ENCODE results near the gene UBE4B.

Gene UBE4B

GRCh38 chr1:10045480-10046355, 13.0 kb downstream of the UBE4B start:
- H3K4me3 ChIP-seq (ENCODE audit: low read depth, low read length): no peak overlapping the region
- no peak for TF ChIP-seq CTCF (conservative IDR thresholded peaks at IDR 0.05; ENCODE audit: low read depth, low read length)
- DNase-seq (ENCODE audit: low read depth): peak; percentile 90

GRCh38 chr1:10046356-10047085, 13.8 kb downstream of the UBE4B start:
- H3K4me3 ChIP-seq (ENCODE audit: low read depth, low read length): no peak overlapping the region
- peak; percentile 28 for DNase-seq (ENCODE audit: low read depth)
- no peak for TF ChIP-seq CTCF (conservative IDR thresholded peaks at IDR 0.05; ENCODE audit: low read depth, low read length)

GRCh38 chr1:10048601-10049000, 15.8 kb downstream of the UBE4B start:
- DNase-seq (ENCODE audit: low read depth): no peak
- TF ChIP-seq CTCF (conservative IDR thresholded peaks at IDR 0.05; ENCODE audit: low read depth, low read length): no peak
- no peak overlapping the region for H3K4me3 ChIP-seq (ENCODE audit: low read depth, low read length)

- no peak for TF ChIP-seq CTCF (conservative IDR thresholded peaks at IDR 0.05; ENCODE audit: low read depth, low read length)
- H3K4me3 ChIP-seq (ENCODE audit: low read depth, low read length): no peak overlapping the region
- no peak for DNase-seq (ENCODE audit: low read depth)
Observed at GRCh38 chr1:10050611-10051010, 17.9 kb downstream of the UBE4B start.

- no peak for DNase-seq (ENCODE audit: low read depth)
- TF ChIP-seq CTCF (conservative IDR thresholded peaks at IDR 0.05; ENCODE audit: low read depth, low read length): no peak
Observed at GRCh38 chr1:10051656-10052055, 18.9 kb downstream of the UBE4B start.

GRCh38 chr1:10052347-10052746, 19.6 kb downstream of the UBE4B start:
- TF ChIP-seq CTCF (conservative IDR thresholded peaks at IDR 0.05; ENCODE audit: low read depth, low read length): no peak
- H3K4me3 ChIP-seq (ENCODE audit: low read depth, low read length): no peak overlapping the region
- no peak for DNase-seq (ENCODE audit: low read depth)

More at GRCh38 chr1:10051656-10052055, 18.9 kb downstream of the UBE4B start:
- no peak overlapping the region for H3K4me3 ChIP-seq (ENCODE audit: low read depth, low read length)
